Upper lobe of left lung (tissue), 6 donors: ENCODE measurements around the gene ZNF185. TPM values are rescaled to one million over a fixed set of nuclear protein-coding genes. Genes with fewer than 3 reads are reported as not detected.
A peak's percentile ranks its signal among the peaks of the same experiment; 100 is the strongest.

Source experiments
- ATAC-seq, 2 donors: fragments of 200-7000 bp; cut with Tn5 transposase; one replicate each; pipeline ENCODE4 v1.9.1; 2022; ENCODE audit warnings: mild to moderate bottlenecking in 2 of 2, moderate library complexity in 2 of 2; ENCODE audit not compliant: low FRiP score in 2 of 2
- DNase-seq, 2 donors: peaks; one replicate each; pipeline ENCODE4 v3.0.0-alpha.2; 2019 to 2020
- H3K27ac ChIP-seq, 4 donors: fragments of 200-600 bp; sonication (generic); one replicate each; pipeline ENCODE4 v1.5.1; 2016 to 2019
- H3K27me3 ChIP-seq, 4 donors: fragments of 200-600 bp; sonication (generic); one replicate each; pipeline ENCODE4 v1.5.1; 2017 to 2019
- H3K36me3 ChIP-seq, 4 donors: fragments of 200-600 bp; sonication (generic); one replicate each; pipeline ENCODE4 v1.5.1; 2016 to 2019
- H3K4me1 ChIP-seq, 4 donors: fragments of 200-600 bp; sonication (generic); one replicate each; pipeline ENCODE4 v1.5.1; 2018 to 2019
- H3K4me3 ChIP-seq, 4 donors: fragments of 200-600 bp; sonication (generic); one replicate each; pipeline ENCODE4 v1.5.1; 2017 to 2019; ENCODE audit warnings: mild to moderate bottlenecking in 2 of 4, moderate library complexity in 1 of 4
- H3K9me3 ChIP-seq, 4 donors: fragments of 200-600 bp; sonication (generic); one replicate each; pipeline ENCODE4 v1.5.1; 2018 to 2019
- CTCF ChIP-seq, 6 experiments: fragments of 450-650 bp in 4 of 6; fragments of 200-600 bp in 2 of 6; sonication (generic) in 2 of 6; IDR thresholded peaks; one replicate each; pipeline ENCODE4 v1.5.1; 2016 to 2019; ENCODE audit warnings: antibody characterized with exemption in 6 of 6
- EP300 ChIP-seq, 4 donors: sonication (generic); formaldehyde crosslinking; IDR thresholded peaks; one replicate each; pipeline ENCODE4 v1.5.1; 2017; ENCODE audit warnings: antibody characterized with exemption in 4 of 4, control low read depth in 2 of 4
- POLR2A ChIP-seq, 4 donors: fragments of 450-650 bp; IDR thresholded peaks; one replicate each; pipeline ENCODE4 v1.5.1; 2016 to 2017; ENCODE audit warnings: antibody characterized with exemption in 4 of 4, mild to moderate bottlenecking in 2 of 4
- POLR2AphosphoS5 ChIP-seq, 2 donors: sonication (generic); formaldehyde crosslinking; IDR thresholded peaks; one replicate each; pipeline ENCODE4 v1.5.1; 2017; ENCODE audit warnings: antibody characterized with exemption in 2 of 2
- WGBS, 2 donors: methylation state at CpG; one replicate each; pipeline ENCODE4 v1.1.5; 2017 to 2018; 5-methylcytosine and 5-hydroxymethylcytosine counted together
- total RNA-seq, 6 donors: library from RNA; depleted of rRNA in 4 of 6; stranded (reverse); fragments of >200 nt in 4 of 6; gene quantifications; one replicate each; pipeline versions ENCODE4 v1.1.0 to v1.2.1, GENCODE V29; 2016 to 2021
- donor health status: DM: no; HTN: no; CAD: no; lungs with moderate emphysema.
- donor health status: DM: no; HTN: yes; CAD: no; lungs with severe emphysema.

Gene ZNF185
- total RNA-seq, 6 donors from 2014 or later: 13.6 to 26.4 (median 19.9) TPM

- peaks cover 0 to 6% (median 0%) of the 10 kb centered on the region in 4 donors for H3K27me3 ChIP-seq
- no peak for TF ChIP-seq POLR2A (IDR thresholded peaks at IDR 0.05)
- TF ChIP-seq EP300 (IDR thresholded peaks at IDR 0.05): no peak
- TF ChIP-seq CTCF (IDR thresholded peaks at IDR 0.05): peak in 2 of 6 experiments; percentile 18 to 19
- no peak for TF ChIP-seq POLR2AphosphoS5 (IDR thresholded peaks at IDR 0.05)
- H3K27ac ChIP-seq: no peak overlapping the region
- ATAC-seq (peak in 1 of 2 donors; percentile 36), DNase-seq (no peak)
- H3K36me3 ChIP-seq: no peaks in the 10 kb centered on the region
- H3K4me1 ChIP-seq: no peaks in the 10 kb centered on the region
- H3K4me3 ChIP-seq: no peak overlapping the region
- 22% methylated on average over 8 of the region's 8 CpGs; no CpG with 5 or more reads in 1 of the 2 donors for WGBS, 2 donors
- H3K9me3 ChIP-seq: no peaks in the 10 kb centered on the region
These were observed 28.4 kb downstream of the ZNF185 start for GRCh38 chrX:152926279-152926678.

GRCh38 chrX:152926923-152927322 is 29.1 kb downstream of the ZNF185 start:
- H3K9me3 ChIP-seq: no peaks in the 10 kb centered on the region
- no peak for DNase-seq
- no peak overlapping the region for H3K27ac ChIP-seq
- H3K4me3 ChIP-seq: no peak overlapping the region
- TF ChIP-seq POLR2AphosphoS5 (IDR thresholded peaks at IDR 0.05): no peak
- no peak for TF ChIP-seq POLR2A (IDR thresholded peaks at IDR 0.05)
- no peak for TF ChIP-seq EP300 (IDR thresholded peaks at IDR 0.05)
- no peak for TF ChIP-seq CTCF (IDR thresholded peaks at IDR 0.05)
- peaks cover 0 to 6% (median 0%) of the 10 kb centered on the region in 4 donors for H3K27me3 ChIP-seq
- H3K4me1 ChIP-seq: no peaks in the 10 kb centered on the region
- no peak for ATAC-seq
- H3K36me3 ChIP-seq: no peaks in the 10 kb centered on the region
- 81 to 85% methylated on average over 11 of the region's 11 CpGs for WGBS, 2 donors

GRCh38 chrX:152927858-152928760 is 30.2 kb downstream of the ZNF185 start:
- peaks cover 0 to 6% (median 0%) of the 10 kb centered on the region in 4 donors for H3K27me3 ChIP-seq

GRCh38 chrX:152928761-152929400 is 31.0 kb downstream of the ZNF185 start:
- Histone ChIP-seq H3K9me3 (no peaks in the 10 kb centered on the region), H3K27me3 (peaks cover 0 to 6% (median 0%) of the 10 kb centered on the region in 4 donors), H3K4me3 (no peak overlapping the region), H3K27ac (no peak overlapping the region), H3K36me3 (no peaks in the 10 kb centered on the region), H3K4me1 (no peaks in the 10 kb centered on the region)
- ATAC-seq (no peak), DNase-seq (no peak)
- TF ChIP-seq POLR2AphosphoS5 (IDR thresholded peaks at IDR 0.05): no peak
- no peak for TF ChIP-seq EP300 (IDR thresholded peaks at IDR 0.05)
- 79 to 100% methylated on average over 1 to 10 of the region's 10 CpGs for WGBS, 2 donors

More at GRCh38 chrX:152927858-152928760, 30.2 kb downstream of the ZNF185 start:
- WGBS, 2 donors: 80 to 90% methylated on average over 6 to 18 of the region's 18 CpGs
- Histone ChIP-seq H3K9me3 (no peaks in the 10 kb centered on the region), H3K27ac (no peak overlapping the region), H3K36me3 (no peaks in the 10 kb centered on the region), H3K4me1 (no peaks in the 10 kb centered on the region), H3K4me3 (no peak overlapping the region)
- DNase-seq: no peak
- TF ChIP-seq EP300 (IDR thresholded peaks at IDR 0.05): no peak
- TF ChIP-seq CTCF (IDR thresholded peaks at IDR 0.05): no peak
- TF ChIP-seq POLR2A (IDR thresholded peaks at IDR 0.05): no peak
- TF ChIP-seq POLR2AphosphoS5 (IDR thresholded peaks at IDR 0.05): no peak
- ATAC-seq: no peak

- no peak for ATAC-seq
- Histone ChIP-seq H3K27ac (no peak overlapping the region), H3K4me1 (no peaks in the 10 kb centered on the region), H3K27me3 (peaks cover 0 to 6% (median 0%) of the 10 kb centered on the region in 4 donors), H3K36me3 (no peaks in the 10 kb centered on the region), H3K9me3 (no peaks in the 10 kb centered on the region), H3K4me3 (no peak overlapping the region)
- 79 to 91% methylated on average over 3 to 4 of the region's 4 CpGs for WGBS, 2 donors
- no peak for TF ChIP-seq POLR2AphosphoS5 (IDR thresholded peaks at IDR 0.05)
- no peak for TF ChIP-seq EP300 (IDR thresholded peaks at IDR 0.05)
- TF ChIP-seq POLR2A (IDR thresholded peaks at IDR 0.05): no peak
- TF ChIP-seq CTCF (IDR thresholded peaks at IDR 0.05): no peak
- no peak for DNase-seq
These were observed 32.0 kb downstream of the ZNF185 start for GRCh38 chrX:152929898-152930297.
